GM19240 (cell line): Measurements from ENCODE around the gene ANK2.
"Not testable (repeated sequence)": the region's sequence is repeated elsewhere in the genome, so short reads cannot be mapped to it uniquely, and the experiment has no call there.

Experiments
- DNase-seq: peaks from one replicate; pipeline ENCODE4 v3.0.0; 2011; ENCODE audit warnings: low spot score; ENCODE audit not compliant: insufficient read length

ANK2 gene

GRCh38 chr4:113147498-113148111, 98.2 kb downstream of the ANK2 start:
- no peak for DNase-seq

DNA sequence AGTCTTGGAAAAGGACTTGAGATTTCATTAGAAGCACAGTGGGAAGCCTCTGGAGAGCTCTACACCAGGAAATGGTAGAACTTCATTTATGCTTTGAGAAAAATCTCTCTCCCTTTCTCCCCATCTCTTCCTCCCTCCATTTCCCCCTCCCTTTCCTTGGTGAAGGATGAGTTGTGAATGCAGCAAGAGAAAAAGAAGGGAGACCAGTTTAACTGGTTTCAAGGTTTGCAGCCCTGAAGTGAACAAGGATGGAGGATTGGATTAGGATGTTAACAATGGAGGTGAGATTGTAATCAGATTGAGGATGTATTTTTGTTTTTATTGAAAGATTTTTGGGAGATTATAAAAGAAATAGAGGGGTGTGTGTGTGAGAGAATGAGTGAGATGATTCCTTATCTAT, 99.5 kb downstream of the ANK2 start:
- DNase-seq: no peak

DNA sequence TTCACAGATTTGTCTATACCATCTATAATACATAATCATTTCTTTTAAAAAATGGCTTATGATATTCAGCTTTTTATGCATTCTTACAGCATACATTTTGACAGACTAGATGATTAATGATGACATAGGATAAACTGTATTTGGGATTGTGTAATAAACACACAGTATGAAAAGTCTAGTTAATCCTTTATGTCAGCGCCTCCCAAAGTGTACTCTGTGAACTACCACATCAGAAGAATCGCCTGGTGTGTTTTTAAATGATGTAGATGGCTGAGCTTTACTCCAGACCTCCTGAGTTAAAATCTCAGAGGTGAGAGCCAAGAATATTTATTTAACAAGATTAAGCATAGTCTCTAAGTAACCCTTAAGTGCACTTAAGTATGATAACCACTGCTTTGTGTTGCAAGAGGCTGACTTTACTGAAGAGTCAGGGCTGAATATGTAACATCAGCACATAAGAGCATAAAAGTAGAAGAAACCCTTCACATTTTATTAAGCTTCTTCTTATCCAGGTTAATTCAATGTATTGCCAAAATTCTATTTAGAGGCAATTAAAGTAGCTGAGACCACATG, 104.2 kb downstream of the ANK2 start:
- DNase-seq: no peak

DNA sequence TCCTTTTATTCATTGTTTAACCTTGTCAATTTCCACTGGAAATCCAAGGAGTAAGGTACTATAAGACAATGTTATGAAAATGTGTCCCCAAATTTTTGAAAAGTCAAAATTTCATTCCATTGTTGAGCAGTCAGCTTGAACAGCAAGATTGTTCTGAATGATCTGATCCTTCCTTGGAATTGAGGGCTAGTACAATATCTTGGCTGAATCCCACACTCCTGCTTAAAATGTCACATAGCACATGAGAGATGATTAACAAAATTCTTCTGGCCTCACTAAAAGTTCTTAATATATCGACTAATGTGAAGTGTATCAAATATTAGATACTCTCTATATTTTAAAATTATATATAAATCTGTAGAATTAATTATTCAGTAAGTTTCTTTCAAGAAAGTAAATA, 104.8 kb downstream of the ANK2 start:
- DNase-seq: no peak

GRCh38 chr4:113157086-113157857, 107.8 kb downstream of the ANK2 start:
- no peak for DNase-seq

DNA sequence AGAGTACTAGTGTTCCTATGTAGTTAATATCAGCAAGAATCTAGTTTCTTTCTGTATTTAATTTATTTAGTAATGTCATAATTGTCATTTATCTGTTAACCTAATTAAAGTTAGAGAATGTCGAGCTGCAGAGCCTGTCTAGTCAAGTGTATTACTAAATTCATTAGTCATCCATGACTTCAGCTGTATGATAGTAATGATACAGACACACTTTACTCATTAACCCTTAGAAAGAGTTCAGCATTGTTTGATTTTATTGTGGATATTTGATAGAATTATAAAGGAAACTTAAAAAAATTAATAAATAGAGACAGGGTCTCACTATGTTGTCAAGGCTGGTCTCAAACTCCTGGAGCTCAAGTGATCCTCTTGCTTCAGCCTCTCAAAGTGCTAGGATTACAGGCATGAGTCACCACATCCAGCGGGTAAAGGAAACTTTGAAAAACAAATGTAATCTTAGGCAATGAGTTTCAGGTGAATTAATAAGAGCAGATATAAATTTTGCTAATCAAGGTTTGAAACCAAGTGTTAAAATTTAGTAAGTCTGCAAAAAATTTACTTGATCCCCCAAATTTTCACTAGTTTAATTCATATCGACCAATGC, 110.6 kb downstream of the ANK2 start:
- no peak for DNase-seq

DNA sequence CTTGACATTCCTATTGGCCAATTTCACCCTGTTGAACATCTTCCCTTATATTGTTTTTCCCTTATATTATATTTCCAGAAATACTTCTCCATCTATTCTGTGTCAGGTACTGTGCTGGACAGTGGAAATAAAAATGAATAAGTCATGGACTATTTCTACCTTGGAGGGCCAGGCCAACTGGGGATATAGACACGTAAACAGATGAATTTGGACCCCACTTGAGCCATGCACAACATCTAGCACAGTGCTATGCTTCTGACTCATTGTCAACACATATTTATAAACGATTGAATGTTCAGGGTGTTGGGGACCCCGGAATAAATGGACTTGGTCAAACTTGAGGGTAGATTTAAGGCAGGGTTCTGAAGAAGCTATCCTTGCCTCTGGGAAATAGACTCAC, 111.1 kb downstream of the ANK2 start:
- DNase-seq: no peak

DNA sequence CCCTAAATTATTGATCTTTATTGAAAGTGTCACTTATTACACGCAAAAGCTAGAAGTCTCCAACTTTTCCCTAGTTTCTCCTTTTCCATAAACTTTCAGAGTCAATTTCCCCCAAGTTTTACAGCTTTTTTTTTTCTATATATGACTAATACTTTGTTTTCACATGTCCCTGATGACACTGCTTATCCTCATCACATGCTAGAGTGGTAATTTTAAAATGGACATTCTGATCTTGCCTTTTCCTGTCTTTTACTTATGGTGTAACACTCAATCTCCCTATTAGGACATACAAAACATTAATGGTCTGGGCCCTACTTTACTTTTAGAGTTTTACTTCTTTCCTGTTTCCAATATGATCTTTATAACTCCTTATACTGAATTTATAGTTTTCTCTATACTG, 112.6 kb downstream of the ANK2 start:
- no peak for DNase-seq

- DNase-seq: no peak
These were observed 119.9 kb downstream of the ANK2 start for GRCh38 chr4:113169368-113169767.

GRCh38 chr4:113170115-113170804, 120.8 kb downstream of the ANK2 start:
- no peak for DNase-seq

DNA sequence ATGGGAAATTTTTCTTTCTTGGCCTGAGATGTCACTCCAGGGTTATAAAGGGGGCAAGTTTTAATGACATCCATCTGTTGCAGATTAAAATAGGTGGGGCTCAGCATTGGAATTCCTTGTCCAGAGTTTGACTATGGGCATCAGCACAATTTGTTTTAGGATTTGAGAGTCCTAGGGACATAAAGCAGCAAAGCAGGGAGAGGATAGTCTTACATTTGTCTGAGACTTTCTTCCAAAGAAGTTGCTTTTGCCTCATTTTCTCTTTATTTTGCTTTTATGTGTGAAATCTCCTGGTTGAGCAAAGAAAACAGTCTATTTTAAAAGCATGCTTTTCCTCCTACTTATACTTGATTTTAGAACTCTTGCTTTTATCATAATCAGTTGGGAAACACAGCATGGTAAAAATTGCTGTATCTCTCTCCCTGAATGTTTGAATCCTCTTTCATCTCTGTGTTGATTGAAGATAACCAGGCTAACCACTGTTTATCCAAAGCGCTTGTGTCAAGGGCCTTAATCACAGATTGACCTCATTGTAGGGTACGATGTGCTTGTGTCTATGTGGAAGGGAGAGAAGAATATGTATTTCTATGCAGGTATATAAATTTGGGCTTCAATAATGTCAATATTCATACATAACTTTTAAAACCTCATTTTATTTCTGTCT, 121.5 kb downstream of the ANK2 start:
- DNase-seq: no peak

DNA sequence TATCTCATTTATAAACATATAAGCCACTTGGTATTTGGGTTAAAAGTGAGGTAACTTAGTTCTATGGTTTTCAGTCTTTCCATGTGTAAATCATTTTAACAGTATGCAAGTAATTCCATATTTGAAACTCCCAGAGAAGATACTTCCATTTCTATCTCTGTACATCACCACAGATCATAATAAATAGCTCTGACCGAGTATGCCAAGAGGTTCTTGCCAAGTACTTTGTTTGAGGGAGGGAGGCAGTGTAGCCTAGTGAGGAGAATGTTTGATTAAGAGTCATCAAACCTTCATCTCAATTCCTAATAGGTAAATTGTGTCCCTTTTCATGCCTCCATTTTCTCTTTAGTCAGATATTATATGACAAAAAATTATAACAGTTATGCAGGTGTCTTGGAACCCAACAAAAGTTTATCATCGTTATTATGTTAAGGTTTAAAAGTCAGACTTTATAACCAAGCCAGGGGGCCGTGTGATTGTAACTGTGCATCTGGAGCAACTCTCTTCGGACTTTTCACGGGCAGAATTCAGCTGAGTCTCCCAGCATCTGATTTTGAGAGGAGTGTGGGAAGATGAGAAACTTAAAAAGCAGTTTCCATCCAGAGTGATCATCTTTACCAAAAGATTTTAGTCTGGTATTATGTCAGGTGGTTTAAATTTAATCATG, 123.8 kb downstream of the ANK2 start:
- DNase-seq: no peak

DNA sequence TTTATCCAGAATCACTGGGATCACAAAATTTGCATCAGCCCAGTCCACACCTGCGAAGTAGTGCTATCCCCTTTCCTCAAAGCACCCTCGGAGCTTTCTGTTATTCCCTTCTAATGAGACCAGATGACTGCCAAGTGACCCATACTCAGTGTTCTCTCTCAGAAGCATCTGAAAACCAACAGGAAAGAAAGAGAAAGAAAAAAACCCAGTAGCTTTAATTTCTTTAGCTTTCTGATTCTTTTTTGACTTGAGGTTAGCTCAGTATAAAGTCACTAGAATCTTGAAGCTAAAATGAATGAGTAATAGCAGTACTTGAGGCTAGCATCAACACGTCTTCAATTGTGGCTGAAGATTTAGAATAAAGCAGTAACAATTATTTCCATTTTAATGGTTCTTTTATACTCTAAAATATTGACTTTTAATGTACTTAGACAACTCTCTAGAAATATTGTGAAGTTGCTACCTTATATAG, 124.4 kb downstream of the ANK2 start:
- no peak for DNase-seq

DNA sequence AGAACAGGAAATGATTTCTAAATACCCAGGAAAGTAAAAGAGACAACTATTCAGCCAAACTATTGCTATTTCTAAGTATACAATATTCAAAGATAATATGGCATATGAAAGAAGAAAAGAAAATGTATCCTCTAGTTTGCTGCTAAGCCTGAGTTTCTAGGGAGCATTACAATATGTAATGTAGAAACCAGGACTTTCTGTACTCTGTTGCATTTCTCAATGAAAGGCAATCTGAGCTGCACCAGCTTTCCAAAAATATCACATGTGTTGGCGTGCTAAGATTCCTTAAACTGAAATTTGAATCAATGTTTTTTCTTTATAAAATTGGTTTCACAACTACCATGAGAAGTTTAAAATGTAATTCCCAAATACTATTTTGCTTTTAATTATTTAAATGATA, 129.6 kb downstream of the ANK2 start:
- DNase-seq: no peak

DNA sequence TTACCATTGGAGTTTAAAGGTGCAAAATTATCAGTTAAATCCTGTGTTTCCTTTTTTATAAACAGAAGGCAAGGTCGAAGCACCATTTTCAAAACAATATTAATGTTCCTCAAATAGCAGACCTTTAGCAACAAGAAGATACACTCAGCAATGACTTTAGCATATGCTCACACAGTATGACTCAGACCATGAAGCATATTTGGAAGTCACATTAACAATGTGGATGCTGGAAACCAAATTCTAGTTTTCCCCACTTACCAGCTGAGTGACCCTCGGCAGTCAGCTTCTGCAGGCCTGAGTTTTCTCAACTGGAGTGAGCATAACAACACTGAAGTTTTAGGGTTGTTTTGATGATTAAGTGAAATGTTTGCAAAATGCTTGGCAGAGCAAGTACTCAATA, 130.5 kb downstream of the ANK2 start:
- DNase-seq: no peak

DNA sequence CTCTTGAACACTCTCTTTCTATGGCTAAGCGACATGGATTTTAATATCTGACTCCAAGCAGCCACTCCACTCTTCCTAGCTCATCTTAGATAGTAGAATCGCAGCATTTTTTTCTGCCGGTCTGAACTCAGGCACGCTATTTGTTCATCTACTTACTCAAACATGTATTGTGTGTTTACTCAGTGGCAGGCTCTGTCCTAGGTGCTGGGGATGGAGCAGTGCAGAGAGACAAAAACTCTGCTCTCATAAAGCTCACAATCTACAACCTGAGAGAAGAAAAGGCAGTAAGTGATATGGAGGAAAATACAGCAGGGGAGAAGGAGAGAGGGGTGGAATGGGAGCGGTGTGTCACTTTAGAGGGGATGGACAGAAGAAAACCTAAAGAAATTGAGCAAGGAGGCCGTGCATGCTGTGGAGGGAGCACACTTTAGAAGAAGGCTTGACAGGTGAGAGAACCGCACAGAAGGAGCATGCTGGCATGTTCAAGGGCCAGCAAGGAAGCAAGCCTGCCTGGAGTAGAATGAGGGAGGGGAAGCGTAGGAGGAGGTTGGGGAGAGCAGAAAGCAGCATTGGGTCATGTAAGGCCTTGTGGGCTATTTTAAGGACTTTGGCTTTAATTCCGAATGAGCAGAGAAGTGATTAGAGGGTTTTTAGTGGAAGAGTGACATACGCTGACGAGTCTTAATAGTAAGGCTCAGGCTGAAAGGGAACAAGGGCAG, 132.0 kb downstream of the ANK2 start:
- no peak for DNase-seq

- no peak for DNase-seq
These were observed 133.7 kb downstream of the ANK2 start for GRCh38 chr4:113183032-113183605.

- DNase-seq: not testable (repeated sequence)
These were observed 136.8 kb downstream of the ANK2 start for GRCh38 chr4:113186220-113186619.

DNA sequence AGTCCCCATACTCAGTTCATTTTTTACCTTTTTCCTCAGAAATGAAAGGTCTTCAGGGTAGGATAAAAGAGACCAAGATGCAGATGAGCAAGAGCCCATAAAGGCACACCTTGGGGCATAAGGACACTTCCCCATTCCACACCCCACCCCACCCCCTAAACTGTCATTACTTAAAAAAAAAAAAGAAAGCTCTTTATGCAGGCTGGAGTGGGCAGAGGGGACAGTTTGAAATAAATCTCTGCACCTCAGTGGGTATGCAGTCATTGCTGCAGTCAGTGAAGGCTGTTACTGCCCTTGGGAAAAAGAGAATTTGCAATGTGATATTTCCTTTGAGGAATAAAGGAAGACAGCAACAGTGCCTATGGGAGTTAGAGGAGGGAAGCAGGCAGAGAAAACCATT, 137.5 kb downstream of the ANK2 start:
- no peak for DNase-seq

- DNase-seq: no peak
These were observed 137.9 kb downstream of the ANK2 start for GRCh38 chr4:113187358-113187757.
